ENCODE measurements around the gene CHRND. TPM values are rescaled to one million over a fixed set of nuclear protein-coding genes. Genes with fewer than 3 reads are reported as not detected.

Gene CHRND
- total RNA-seq, 2 experiments from 2014 or later, result not detected

DNA sequence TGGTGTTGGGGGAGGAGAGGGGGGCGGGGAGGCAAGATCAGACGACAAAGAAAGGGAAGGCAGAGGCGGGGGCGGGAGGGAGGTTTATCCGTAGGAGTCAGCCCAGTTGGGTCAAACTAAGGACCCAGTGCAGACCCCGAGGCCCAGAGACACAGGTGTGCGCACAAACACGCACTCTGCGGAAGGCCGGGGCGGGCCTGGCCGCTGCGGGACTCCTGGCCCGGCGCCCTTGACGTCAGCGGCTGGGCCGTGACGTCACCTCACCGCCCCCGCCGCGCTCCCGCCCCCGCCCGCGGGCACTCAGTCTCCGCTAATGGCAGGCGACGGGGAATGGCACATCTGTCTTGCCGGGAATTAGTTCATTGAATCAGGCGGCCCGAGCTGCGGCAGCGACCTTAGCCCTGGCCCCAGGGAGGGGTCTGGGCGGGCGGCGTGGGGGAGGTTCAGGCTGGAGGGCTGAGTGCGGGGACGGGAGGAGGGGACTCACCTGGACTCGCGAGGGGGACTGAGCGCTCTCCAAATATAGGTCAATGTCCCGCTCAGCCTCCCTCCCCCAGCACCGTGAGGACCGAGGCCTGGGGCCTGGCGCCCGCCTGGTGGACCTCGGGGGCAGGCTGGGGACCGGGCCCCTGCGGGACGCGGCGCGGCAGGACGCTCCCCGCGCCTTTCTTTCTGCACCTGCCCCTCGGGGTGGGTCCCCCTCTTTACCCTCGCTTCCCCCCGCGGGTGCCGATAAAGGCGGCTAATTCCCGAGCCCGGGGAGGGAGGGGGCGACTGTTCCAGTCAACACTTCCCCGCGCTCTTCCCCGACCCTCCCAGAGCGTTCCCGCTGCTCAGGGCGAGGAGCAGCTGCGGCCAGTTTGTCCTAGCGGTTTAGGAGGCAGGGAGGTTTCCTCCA is 22.8 kb upstream of the CHRND start:
- intact Hi-C loops (cut with micrococcal nuclease; ENCODE audit: unreplicated experiment), result no loop called here
- BruUV-seq (replicated peaks), result no TSS peak
- POLR2A ChIA-PET, result no interaction called here
- Histone ChIP-seq H4K20me1 (ENCODE audit: insufficient read depth, low read length) (no peaks in the 10 kb centered on the region), H3K27ac (ENCODE audit: low read depth, low read length, poor library complexity, severe bottlenecking) (no peak overlapping the region), H3K9me3 (ENCODE audit: low read length) (no peaks in the 10 kb centered on the region), H2AFZ (ENCODE audit: low read length) (no peak overlapping the region), H3K79me2 (ENCODE audit: insufficient read depth, low read depth, low read length) (no peaks in the 10 kb centered on the region), H3K9me2 (ENCODE audit: insufficient read depth, low read length) (no peaks in the 10 kb centered on the region), H3K4me1 (ENCODE audit: insufficient read depth, low read length, poor library complexity, severe bottlenecking) (no peaks in the 10 kb centered on the region), H3K36me3 (ENCODE audit: insufficient read depth, low read length) (no peaks in the 10 kb centered on the region), H3K4me3 (ENCODE audit: low read depth, low read length, poor library complexity, severe bottlenecking) (no peak overlapping the region), H3K4me2 (ENCODE audit: low read length) (no peak overlapping the region)
- DNase-seq (ENCODE audit: low spot score), result no peak
- CTCF ChIA-PET (ENCODE audit: unreplicated experiment), result no interaction called here
- TF ChIP-seq, protein P1, sequence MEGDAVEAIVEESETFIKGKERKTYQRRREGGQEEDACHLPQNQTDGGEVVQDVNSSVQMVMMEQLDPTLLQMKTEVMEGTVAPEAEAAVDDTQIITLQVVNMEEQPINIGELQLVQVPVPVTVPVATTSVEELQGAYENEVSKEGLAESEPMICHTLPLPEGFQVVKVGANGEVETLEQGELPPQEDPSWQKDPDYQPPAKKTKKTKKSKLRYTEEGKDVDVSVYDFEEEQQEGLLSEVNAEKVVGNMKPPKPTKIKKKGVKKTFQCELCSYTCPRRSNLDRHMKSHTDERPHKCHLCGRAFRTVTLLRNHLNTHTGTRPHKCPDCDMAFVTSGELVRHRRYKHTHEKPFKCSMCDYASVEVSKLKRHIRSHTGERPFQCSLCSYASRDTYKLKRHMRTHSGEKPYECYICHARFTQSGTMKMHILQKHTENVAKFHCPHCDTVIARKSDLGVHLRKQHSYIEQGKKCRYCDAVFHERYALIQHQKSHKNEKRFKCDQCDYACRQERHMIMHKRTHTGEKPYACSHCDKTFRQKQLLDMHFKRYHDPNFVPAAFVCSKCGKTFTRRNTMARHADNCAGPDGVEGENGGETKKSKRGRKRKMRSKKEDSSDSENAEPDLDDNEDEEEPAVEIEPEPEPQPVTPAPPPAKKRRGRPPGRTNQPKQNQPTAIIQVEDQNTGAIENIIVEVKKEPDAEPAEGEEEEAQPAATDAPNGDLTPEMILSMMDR (conservative IDR thresholded peaks at IDR 0.05; ENCODE audit: low read length), result no peak
- TF ChIP-seq EZH2phosphoT487 (IDR thresholded peaks at IDR 0.05; ENCODE audit: borderline replicate concordance, low read depth, low read length), result no peak

DNA sequence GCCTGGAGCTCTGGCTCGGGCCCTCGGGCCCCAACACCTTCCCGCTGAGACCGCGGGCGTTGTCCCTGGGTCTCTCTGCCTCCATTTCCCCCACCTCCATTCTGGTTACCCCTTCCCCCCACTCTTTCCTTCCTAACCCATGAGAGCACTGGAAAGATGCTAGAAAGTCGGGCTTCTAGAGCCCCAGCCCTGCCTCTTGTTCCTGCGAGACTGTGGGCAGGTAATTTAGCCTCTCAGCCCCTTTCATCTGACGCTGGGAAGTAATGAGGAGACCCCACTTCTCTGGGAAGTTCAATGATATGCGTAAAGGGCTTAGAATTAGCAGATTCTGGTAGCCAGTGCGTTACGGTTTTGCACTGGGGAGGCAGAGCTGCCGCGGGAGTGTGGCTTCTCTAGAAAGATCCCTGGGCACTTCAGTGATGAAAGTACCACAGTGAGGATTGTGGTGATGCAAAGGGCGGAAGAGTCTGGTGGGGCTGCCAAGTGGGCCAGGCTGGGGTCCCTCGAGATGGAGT is 22.1 kb upstream of the CHRND start:
- Histone ChIP-seq H2AFZ (ENCODE audit: low read length) (no peak overlapping the region), H3K79me2 (ENCODE audit: insufficient read depth, low read depth, low read length) (no peaks in the 10 kb centered on the region), H3K4me1 (ENCODE audit: insufficient read depth, low read length, poor library complexity, severe bottlenecking) (no peaks in the 10 kb centered on the region), H3K9me2 (ENCODE audit: insufficient read depth, low read length) (no peaks in the 10 kb centered on the region), H3K4me2 (ENCODE audit: low read length) (no peak overlapping the region), H4K20me1 (ENCODE audit: insufficient read depth, low read length) (no peaks in the 10 kb centered on the region), H3K9me3 (ENCODE audit: low read length) (no peaks in the 10 kb centered on the region), H3K4me3 (ENCODE audit: low read depth, low read length, poor library complexity, severe bottlenecking) (no peak overlapping the region), H3K36me3 (ENCODE audit: insufficient read depth, low read length) (no peaks in the 10 kb centered on the region), H3K27ac (ENCODE audit: low read depth, low read length, poor library complexity, severe bottlenecking) (no peak overlapping the region)
- intact Hi-C loops (cut with micrococcal nuclease; ENCODE audit: unreplicated experiment), result no loop called here
- no peak for TF ChIP-seq EZH2phosphoT487 (IDR thresholded peaks at IDR 0.05; ENCODE audit: borderline replicate concordance, low read depth, low read length)
- TF ChIP-seq, protein P1 (conservative IDR thresholded peaks at IDR 0.05; ENCODE audit: low read length), result no peak
- ChIA-PET CTCF (ENCODE audit: unreplicated experiment) (no interaction called here), POLR2A (no interaction called here)
- no TSS peak for BruUV-seq (replicated peaks)
- DNase-seq (ENCODE audit: low spot score), result no peak

DNA sequence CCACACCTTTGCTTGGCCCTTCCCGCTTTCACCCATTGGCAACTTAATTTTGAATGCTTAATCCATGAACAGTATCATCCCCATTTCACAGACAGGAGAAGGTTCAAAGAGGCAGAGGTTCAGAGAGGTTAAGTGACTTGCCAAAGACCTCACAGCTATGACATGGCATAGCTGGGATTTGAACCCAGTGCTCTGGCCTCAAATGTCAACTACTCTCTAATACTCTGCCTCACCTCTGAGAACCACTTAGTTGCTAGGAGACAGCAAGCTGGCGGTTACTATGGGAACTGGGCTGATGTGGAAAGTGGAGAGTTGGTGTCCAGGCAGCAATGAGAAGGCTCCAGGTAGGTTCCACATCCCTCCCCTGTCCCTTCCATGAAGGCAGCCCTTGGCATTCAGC is 21.5 kb upstream of the CHRND start:
- Histone ChIP-seq H3K9me3 (ENCODE audit: low read length) (no peaks in the 10 kb centered on the region), H3K4me1 (ENCODE audit: insufficient read depth, low read length, poor library complexity, severe bottlenecking) (no peaks in the 10 kb centered on the region), H3K4me3 (ENCODE audit: low read depth, low read length, poor library complexity, severe bottlenecking) (no peak overlapping the region), H4K20me1 (ENCODE audit: insufficient read depth, low read length) (no peaks in the 10 kb centered on the region), H3K36me3 (ENCODE audit: insufficient read depth, low read length) (no peaks in the 10 kb centered on the region), H2AFZ (ENCODE audit: low read length) (no peak overlapping the region), H3K79me2 (ENCODE audit: insufficient read depth, low read depth, low read length) (no peaks in the 10 kb centered on the region), H3K27ac (ENCODE audit: low read depth, low read length, poor library complexity, severe bottlenecking) (no peak overlapping the region), H3K9me2 (ENCODE audit: insufficient read depth, low read length) (no peaks in the 10 kb centered on the region), H3K4me2 (ENCODE audit: low read length) (no peak overlapping the region)
- DNase-seq (ENCODE audit: low spot score), result no peak
- TF ChIP-seq, protein P1 (conservative IDR thresholded peaks at IDR 0.05; ENCODE audit: low read length), result no peak
- TF ChIP-seq EZH2phosphoT487 (IDR thresholded peaks at IDR 0.05; ENCODE audit: borderline replicate concordance, low read depth, low read length), result no peak
- ChIA-PET POLR2A (no interaction called here), CTCF (ENCODE audit: unreplicated experiment) (no interaction called here)
- intact Hi-C loops (cut with micrococcal nuclease; ENCODE audit: unreplicated experiment), result no loop called here
- no TSS peak for BruUV-seq (replicated peaks)

Data from OCI-LY7 (cell line).